GM20431 (cell line): ENCODE data around the gene CHCHD2.
"Not testable (repeated sequence)": the region's sequence is repeated elsewhere in the genome, so short reads cannot be mapped to it uniquely, and the experiment has no call there.

ENCODE experiments used
- in situ Hi-C: fragments of 300-500 bp; cut with MseI, MboI; formaldehyde crosslinking; loops from one replicate; pipeline ENCODE4 v1.15.0; 2020; ENCODE audit warnings: low sequenced_read_pairs; ENCODE audit not compliant: unreplicated experiment

Gene CHCHD2

DNA sequence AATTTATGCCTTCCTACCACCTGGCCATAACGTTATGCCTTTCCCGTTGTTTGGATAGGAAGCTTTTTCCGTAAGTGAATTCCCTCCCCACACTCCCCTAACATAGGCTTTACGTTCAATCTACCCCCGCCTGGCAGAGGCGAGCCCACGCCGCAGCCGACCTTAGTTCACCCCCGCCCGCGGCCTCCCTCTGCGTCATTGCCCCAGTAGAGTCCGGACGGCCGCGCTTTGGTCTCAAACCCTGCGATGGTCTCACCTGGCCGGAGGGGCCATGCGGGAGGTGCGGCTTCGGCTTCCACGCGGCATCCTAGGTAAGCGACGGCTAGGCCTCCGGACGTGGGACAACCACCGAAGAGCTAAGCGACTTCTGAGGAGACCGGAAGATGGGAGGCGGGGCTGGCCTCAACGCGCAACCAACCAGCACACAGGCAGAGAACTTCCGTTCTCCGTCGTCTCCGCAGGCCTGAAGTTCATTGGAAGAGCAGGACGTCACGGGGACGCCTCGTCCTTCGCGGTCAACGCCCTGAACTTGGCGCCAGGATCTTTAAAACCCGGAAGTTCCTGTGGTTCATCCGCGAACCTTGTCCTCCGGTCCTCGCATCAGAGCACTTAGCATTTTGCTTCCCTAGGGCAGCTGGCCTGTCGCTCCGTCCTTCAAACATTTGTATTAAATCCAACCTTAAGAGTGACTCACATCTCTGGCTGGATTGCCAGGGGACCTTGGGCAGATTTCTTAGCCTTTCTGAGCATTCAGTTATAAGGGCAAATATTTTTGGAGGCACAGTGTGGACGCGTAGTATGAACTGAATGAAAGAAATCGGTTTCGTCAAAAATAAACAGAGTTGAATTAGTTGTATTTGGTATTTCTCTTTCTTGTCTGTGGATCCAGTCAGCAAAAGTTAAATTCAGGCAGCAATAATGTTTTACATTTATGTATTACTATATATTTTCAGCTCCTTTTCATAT lies at the start of gene CHCHD2:
Gene CHCHD2, minus strand, starts transcription at position 369 of the 966 bp plus-strand sequence. Its CDS starts 63 bp downstream, at position 306.
- in situ Hi-C loops, result no loop called here

DNA sequence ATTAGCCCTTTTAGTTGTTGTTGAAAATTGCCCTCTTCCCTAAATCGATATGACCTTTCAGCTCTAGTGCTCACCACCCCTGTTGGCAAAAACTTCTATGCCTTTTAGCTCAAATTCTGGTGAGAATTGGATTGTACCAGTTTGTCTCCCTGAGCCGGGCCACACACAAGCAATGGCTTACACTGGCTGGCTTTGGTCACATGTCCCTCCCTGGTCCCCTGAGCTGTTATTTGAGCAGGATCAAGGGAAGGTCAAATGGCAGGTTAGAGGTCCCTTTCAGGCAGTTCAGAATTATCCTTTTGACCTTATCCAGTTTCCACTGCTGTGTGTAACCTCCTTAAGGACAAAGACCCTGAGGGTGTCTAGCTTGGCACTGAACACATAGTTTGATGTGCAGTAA lies 24.8 kb upstream of the CHCHD2 start:
- in situ Hi-C loops, result not testable (repeated sequence)

DNA sequence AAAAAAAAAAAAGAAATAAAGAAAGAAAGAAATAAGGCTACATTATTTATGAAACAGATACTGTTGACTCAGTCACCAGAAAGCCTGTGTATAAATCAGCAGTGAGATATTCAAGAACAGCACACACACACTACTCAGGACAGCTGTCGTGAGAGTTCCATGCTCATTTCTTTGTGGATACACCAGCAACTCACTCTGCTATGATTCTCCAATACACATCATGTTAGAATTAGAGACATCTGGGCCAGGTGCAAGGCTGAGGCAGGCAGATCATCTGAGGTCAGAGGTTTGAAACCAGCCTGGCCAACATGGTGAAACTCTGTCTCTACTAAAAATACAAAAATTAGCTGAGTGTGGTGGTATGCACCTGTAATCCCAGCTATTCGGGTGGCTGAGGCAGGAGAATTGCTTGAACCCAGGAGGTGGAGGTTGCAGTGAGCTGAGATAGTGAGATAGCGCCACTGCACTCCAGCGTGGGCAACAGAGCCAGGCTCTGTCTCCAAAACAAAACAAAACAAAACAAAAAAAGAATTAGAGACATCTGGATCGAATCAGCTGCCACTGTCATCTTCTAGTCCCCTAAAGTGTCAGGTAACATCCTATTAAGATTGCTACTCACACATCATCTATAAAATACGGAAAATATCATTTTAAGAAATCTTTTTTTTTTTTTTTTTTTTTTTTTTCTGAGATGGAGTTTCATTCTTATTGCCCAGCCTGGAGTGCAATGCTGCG lies 21.1 kb upstream of the CHCHD2 start:
- in situ Hi-C loops, result no loop called here

- in situ Hi-C loops, result no loop called here
Observed at GRCh38 chr7:56125831-56126230, 19.6 kb upstream of the CHCHD2 start.

DNA sequence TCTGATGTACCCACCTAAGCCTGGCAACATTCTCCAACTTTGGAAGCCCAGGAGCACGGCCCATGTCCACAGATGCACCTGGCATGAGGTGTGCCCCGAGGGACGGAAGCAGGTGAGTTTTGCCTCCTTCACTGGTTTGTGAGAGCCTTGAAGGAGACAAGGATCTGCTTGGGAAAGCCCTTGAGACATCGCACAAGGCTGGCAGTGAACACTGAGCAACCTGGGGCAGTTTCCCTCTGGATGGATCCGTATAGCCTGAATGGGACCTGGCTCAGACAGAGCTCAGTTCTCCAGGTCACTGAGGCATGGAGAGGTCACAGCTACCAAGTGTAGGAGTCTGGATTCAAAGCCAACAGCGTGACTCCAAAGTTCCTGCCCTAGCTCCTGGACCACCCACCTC lies 18.7 kb upstream of the CHCHD2 start:
- in situ Hi-C loops, result no loop called here

- in situ Hi-C loops, result no loop called here
Observed at GRCh38 chr7:56121440-56121839, 15.2 kb upstream of the CHCHD2 start.

GRCh38 chr7:56115852-56116538 lies 9.7 kb upstream of the CHCHD2 start, which contains the start of gene NUPR2:
Gene NUPR2 (minus strand): TSS chr7:56116417. CDS start chr7:56116314, 103 bp downstream.
- in situ Hi-C loops, result no loop called here

GRCh38 chr7:56112244-56112643 lies 6.0 kb upstream of the CHCHD2 start:
- in situ Hi-C loops, result not testable (repeated sequence)

DNA sequence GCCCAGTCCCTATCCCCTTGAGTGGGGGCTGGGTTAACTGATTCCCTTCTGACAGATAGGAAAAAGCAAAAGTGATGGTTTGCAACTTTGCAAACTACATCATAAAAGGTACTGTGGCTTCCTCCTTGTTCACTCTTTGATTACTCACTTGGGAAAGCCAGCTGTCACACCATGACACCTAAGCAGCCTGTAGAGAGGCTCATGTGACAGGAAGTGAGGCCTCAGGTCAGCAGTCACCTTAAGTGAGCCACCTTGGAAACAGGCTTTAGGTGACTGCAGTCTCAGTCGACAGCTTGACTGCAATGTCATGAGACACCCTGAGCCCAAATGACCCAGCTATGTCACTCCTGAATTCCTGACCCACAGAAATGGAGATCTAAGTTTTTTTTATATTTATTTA lies 4.3 kb upstream of the CHCHD2 start:
- in situ Hi-C loops, result no loop called here

DNA sequence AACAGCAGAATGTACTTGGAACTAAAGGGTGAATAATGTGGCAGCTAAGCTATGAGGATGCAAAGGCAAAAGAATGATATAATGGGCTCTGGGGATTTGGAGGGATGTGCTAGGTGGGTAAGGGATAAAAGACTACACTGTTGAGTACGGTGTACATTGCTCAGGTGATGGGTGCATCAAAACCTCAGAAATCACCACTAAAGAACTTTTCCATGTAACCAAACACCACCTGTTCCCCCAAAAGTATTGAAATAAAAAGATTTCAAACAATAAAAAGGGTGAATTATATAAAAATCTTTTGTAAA lies 1.6 kb upstream of the CHCHD2 start:
- in situ Hi-C loops, result no loop called here

DNA sequence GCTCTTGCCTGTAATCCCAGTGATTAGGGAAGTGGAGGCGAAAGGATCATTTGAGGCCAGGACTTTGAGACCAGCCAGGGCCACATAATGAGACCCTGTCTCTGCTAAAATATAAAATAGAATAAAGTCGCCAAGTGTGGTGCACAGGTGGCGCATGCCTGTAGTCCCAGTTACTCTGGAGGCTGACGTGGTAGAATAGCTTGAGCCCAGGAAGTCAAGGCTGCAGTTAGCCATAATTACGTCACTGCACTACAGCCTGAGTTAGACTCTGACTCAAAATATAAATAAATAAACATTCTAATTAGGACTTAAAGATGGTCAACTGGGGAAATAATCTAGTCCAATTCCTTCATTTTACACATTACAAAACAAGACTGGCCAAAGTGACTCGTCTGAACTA lies 768 bp downstream of the CHCHD2 start:
- in situ Hi-C loops, result no loop called here

- in situ Hi-C loops, result not testable (repeated sequence)
Observed at GRCh38 chr7:56104138-56104537, 2.1 kb downstream of the CHCHD2 start.

DNA sequence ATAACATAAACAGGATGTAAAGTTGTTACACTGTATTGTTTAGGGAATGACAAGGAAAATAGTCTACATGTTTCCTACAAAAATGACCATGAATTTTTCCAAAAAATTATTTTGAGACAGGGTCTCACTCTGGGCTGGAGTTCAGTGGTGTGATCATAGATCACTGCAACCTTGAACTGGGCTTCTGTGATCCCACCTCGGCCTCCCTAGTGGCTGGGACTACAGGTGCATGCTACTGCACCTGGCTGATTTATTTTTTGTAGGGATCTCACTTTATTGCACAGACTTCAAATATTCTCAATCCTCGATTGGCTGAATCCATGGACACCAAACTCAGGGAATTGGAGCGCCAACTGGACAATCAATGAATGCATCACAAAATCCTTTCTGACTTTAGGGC lies 6.6 kb downstream of the CHCHD2 start:
- in situ Hi-C loops, result no loop called here

DNA sequence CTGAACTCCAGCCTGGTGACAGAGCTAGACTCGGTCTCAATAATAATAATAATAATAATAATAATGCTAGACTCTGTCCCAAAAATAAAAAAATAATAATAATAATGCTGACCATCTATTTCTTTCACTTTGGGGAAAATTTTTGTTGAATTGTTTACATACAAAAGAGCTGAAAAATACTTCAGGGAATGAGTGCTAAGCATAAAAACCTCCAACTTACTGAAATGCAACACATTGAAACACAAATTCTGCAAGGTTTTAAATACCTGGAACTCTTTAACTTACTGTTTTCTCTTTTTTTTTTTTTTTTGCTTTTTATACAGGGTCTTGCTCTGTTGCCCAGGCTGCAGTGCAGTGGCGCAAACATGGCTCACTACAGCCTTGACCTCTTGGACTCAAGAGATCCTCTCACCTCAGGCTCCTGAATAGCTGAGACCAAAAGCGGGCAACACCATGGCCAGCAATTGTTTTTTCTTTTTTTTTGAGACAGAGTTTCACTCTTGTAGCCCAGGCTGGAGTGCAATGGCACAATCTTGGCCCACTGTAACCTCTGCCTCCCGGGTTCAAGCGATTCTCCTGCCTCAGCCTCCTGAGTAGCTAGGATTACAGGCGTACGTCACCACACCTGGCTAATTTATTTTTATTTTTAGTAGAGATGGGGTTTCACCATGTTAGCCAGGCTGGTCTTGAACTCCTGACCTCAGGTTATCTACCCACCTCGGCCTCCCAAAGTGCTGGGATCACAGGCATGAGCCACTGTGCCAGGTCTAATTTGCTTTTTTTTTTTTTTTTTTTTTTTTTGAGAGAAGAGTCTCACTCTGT lies 7.9 kb downstream of the CHCHD2 start:
- in situ Hi-C loops, result not testable (repeated sequence)

- in situ Hi-C loops, result no loop called here
Observed at GRCh38 chr7:56097700-56098099, 8.6 kb downstream of the CHCHD2 start.

DNA sequence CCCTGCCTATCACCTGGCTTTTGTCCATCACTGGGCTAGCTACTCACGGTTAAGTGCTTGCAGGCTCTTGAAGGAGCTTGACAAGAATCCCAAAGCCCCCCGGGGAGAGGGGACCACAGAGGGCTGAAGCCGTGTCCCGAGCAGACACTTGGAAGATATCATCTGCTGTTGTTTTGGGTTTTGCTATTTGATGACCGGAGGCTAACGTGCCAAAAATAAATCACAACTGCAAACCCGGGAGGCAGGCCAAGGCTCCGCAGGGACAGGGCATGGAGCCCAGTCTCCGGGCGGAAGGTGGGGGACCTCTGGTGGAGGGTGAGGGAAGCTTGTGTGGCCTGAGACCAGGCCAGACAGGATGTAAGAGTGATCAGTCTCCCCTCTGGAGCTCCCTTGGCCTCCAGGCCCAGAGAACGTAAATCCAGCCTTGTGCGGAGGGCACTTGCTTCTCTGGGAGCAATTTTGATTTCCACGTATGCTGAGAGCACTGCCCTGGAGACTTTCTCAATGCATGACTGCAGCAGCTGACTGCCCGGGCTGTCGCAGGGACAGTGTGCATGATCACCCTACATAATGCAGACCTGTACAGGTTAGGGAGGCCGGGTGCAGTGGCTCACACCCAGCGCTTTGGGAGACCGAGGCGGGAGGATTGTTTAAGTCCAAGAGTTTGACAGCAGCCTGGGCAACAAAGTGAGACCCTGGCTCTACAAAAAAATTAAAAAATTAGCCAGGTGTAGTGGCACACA lies 13.3 kb downstream of the CHCHD2 start, which contains the start of gene PHKG1:
Gene PHKG1, minus strand, starts transcription at position 164 of the 743 bp plus-strand sequence. CDS start 4,011 bp downstream, outside the sequence.
- in situ Hi-C loops, result no loop called here

DNA sequence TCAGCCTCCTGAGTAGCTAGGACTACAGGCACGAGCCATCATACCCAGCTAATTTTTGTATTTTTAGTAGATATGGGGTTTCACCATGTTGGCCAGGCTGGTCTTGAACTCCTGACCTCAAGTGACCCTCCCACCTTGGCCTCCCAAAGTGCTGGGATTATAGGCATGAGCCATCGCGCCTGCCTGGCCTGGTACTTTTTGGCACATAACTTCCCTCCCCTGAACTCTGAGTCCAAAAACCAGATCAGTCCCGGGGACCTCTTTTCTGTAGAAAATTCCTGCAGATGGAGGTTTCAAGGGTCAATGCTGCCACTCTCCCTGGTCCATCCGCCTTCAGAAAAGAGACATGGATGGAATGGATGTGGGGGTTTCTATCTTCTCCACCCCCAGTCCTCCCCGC lies 13.9 kb downstream of the CHCHD2 start:
- in situ Hi-C loops, result not testable (repeated sequence)

DNA sequence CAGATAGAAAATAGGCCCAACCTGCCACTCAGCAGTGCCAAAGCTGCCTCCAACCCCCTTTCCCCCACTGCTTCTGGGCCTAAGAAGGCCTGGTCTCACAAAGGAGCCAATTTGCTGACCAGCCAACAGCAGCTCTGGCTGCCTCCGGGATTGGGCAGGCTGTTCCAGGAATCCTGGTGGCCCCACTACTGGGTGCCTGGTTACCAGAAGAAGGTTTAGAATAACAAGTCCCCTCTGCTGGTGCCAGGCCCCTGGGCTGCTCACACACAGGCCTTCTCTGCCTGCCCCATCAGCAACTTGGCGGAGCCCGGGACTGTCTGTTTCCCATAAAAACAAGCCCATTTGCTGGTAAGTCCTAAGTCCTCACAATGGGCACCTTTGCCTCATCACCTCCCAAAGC lies 14.7 kb downstream of the CHCHD2 start:
- in situ Hi-C loops, result no loop called here

DNA sequence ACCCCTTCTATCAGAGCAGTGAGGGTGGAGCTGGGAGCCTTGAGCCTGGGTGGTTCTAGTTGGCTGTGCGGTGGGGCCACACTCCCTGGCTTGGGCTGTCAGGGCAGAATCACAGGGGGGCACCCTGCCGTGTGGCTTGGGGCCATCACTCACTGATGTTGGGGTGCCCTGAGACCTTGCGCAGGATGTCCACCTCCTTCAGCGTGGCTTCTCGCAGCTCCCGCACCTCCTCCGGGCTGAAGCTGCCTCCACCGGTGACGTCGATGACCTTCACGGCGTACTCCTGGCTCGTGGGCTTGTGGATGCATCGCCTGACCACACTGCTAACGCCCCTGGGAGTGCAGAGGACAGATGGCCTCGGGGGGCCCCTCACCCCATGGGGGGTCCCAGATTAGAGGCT lies 18.8 kb downstream of the CHCHD2 start:
- in situ Hi-C loops, result no loop called here
